Measurements from ENCODE around the gene MMP7. TPM values are rescaled to one million over a fixed set of nuclear protein-coding genes. Genes with fewer than 3 reads are reported as not detected.

Gene MMP7
- total RNA-seq, 3 donors from 2014 or later (not counting 1 experiment from before 2014, with no cell fraction given): not detected

DNA sequence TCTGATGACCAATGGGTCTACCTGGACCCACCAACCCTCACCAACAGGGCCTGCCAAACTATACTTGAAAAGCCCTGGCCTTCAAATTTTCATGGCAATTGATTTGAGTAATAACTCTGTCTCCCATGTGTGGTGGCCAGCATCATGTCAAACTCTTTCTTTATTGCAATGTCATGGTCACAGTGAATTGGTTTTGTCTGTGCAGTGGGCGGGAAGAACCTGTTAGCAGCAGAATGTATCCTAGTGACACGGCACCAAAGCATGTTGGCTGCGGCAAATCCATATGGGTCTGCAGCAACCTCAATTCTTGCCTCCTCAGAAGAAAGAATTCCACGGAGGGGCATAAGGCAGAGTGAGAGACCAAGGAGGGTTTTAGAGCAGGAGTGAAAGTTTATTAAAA is 58.4 kb downstream of the MMP7 start:
- no peak overlapping the region for H3K4me3 Mint-ChIP-seq
- DNase-seq: no peak
- H3K9me3 Mint-ChIP-seq: no peaks in the 10 kb centered on the region
- Histone ChIP-seq H3K27me3 (ENCODE audit: control insufficient read depth, insufficient read depth, low read length) (no peaks in the 10 kb centered on the region), H3K4me3 (ENCODE audit: low read length) (no peak overlapping the region), H3K36me3 (ENCODE audit: control insufficient read depth, insufficient read depth, low read length) (no peaks in the 10 kb centered on the region), H3K4me1 (ENCODE audit: control insufficient read depth, insufficient read depth, low read length) (peaks cover 14% of the 10 kb centered on the region), H3K27ac (ENCODE audit: low read length) (no peak overlapping the region), H3K9me3 (ENCODE audit: control insufficient read depth, insufficient read depth, low read length) (no peaks in the 10 kb centered on the region)
- H3K27me3 Mint-ChIP-seq (ENCODE audit: low read depth in 2 of 2): peaks cover 3 to 25% of the 10 kb centered on the region in 2 donors
- no peak for ATAC-seq
- TF ChIP-seq, protein P1, sequence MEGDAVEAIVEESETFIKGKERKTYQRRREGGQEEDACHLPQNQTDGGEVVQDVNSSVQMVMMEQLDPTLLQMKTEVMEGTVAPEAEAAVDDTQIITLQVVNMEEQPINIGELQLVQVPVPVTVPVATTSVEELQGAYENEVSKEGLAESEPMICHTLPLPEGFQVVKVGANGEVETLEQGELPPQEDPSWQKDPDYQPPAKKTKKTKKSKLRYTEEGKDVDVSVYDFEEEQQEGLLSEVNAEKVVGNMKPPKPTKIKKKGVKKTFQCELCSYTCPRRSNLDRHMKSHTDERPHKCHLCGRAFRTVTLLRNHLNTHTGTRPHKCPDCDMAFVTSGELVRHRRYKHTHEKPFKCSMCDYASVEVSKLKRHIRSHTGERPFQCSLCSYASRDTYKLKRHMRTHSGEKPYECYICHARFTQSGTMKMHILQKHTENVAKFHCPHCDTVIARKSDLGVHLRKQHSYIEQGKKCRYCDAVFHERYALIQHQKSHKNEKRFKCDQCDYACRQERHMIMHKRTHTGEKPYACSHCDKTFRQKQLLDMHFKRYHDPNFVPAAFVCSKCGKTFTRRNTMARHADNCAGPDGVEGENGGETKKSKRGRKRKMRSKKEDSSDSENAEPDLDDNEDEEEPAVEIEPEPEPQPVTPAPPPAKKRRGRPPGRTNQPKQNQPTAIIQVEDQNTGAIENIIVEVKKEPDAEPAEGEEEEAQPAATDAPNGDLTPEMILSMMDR (IDR thresholded peaks at IDR 0.05): no peak
- peaks cover 14 to 16% of the 10 kb centered on the region in 2 donors for H3K4me1 Mint-ChIP-seq
- H3K27ac Mint-ChIP-seq: no peak overlapping the region
- WGBS (ENCODE audit: insufficient coverage): 95% methylated on average over 4 of the region's 4 CpGs
- intact Hi-C loops (cut with micrococcal nuclease): no loop called here
- no peaks in the 10 kb centered on the region for H3K36me3 Mint-ChIP-seq

DNA sequence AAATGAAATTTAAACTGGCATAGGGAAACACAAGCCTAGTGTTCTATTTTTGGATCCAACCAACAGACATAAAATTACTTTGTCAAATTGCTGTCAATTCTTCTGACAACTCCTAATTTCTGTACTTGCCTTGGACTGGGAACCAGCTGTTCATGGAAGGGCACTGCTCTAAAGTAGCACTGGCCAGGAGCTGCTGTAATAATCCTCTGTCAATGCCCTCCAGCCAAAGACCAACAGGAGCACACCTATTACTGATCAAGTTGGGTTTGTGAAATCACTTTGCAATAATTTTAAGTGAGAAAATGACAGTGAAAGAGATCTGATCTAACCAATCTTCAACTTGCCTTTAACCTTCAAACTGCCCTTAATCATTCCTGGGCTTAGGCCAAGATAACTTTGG is 59.1 kb downstream of the MMP7 start:
- Histone ChIP-seq H3K4me3 (ENCODE audit: low read length) (no peak overlapping the region), H3K27ac (ENCODE audit: low read length) (no peak overlapping the region), H3K9me3 (ENCODE audit: control insufficient read depth, insufficient read depth, low read length) (no peaks in the 10 kb centered on the region), H3K27me3 (ENCODE audit: control insufficient read depth, insufficient read depth, low read length) (no peaks in the 10 kb centered on the region), H3K36me3 (ENCODE audit: control insufficient read depth, insufficient read depth, low read length) (no peaks in the 10 kb centered on the region), H3K4me1 (ENCODE audit: control insufficient read depth, insufficient read depth, low read length) (peaks cover 10% of the 10 kb centered on the region)
- DNase-seq (no peak), ATAC-seq (no peak)
- H3K27me3 Mint-ChIP-seq (ENCODE audit: low read depth in 2 of 2): peaks cover 3 to 25% of the 10 kb centered on the region in 2 donors
- H3K36me3 Mint-ChIP-seq: no peaks in the 10 kb centered on the region
- H3K27ac Mint-ChIP-seq: no peak overlapping the region
- intact Hi-C loops (cut with micrococcal nuclease): no loop called here
- no peak overlapping the region for H3K4me3 Mint-ChIP-seq
- TF ChIP-seq, protein P1 (IDR thresholded peaks at IDR 0.05): no peak
- H3K4me1 Mint-ChIP-seq: peaks cover 7 to 10% of the 10 kb centered on the region in 2 donors
- no peaks in the 10 kb centered on the region for H3K9me3 Mint-ChIP-seq

Other genes starting within 250 kb of the MMP7 start
- 10 to 100 TPM; 14.2 to 92.3 (median 20.1) TPM for gene BIRC3, start 213.3 kb downstream of the MMP7 start, total RNA-seq
- 100 to 1,000 TPM in 2 of 3 donors, 10 to 100 TPM in 1; 92.2 to 146 (median 111) TPM for gene BIRC2, start 183.5 kb downstream of the MMP7 start, total RNA-seq
- gene TMEM123, start 78.0 kb downstream of the MMP7 start, total RNA-seq: 100 to 1,000 TPM; 100 to 126 (median 118) TPM
- gene MMP20, start 94.6 kb upstream of the MMP7 start, total RNA-seq: not detected
- gene MMP27, start 175.0 kb upstream of the MMP7 start, total RNA-seq: not detected
- under 1 TPM in 1 of 3 donors, not detected in 2; 0.16 TPM for gene MMP8, start 194.2 kb upstream of the MMP7 start, total RNA-seq
- not detected for gene MMP10, start 249.9 kb upstream of the MMP7 start, total RNA-seq

Data from natural killer cell (primary cell).